K562 (cell line): ENCODE results near the gene CDC42EP2. TPM values are rescaled to one million over a fixed set of nuclear protein-coding genes. Genes with fewer than 3 reads are reported as not detected.

Experiments used
- ARID3A ChIP-seq: IDR thresholded peaks from 2 replicates; pipeline ENCODE4 v1.6.1; 2012; ENCODE audit warnings: low read depth, low read length, improper control_type of control experiment, borderline replicate concordance
- CHAMP1 ChIP-seq: fragments of 450-650 bp; IDR thresholded peaks from 2 replicates; pipeline ENCODE4 v1.6.1; 2016; ENCODE audit warnings: mild to moderate bottlenecking
- CTBP1 ChIP-seq: fragments of 450-650 bp; IDR thresholded peaks from 2 replicates; pipeline ENCODE4 v1.6.1; 2016; ENCODE audit warnings: borderline replicate concordance
- ETV1 ChIP-seq: fragments of 450-650 bp; conservative IDR thresholded peaks from 2 replicates; pipeline ENCODE4 v1.6.1; 2016; ENCODE audit warnings: missing genetic modification characterization, control low read depth, low read depth, missing compliant biosample characterization
- JUN ChIP-seq, 2 experiments: sonication (generic) in 1 of 2; formaldehyde crosslinking in 1 of 2; IDR thresholded peaks; 2 replicates each; pipeline versions ENCODE4 v1.6.1 to v1.8.0; 2012 to 2022; ENCODE audit warnings: borderline replicate concordance in 2 of 2, mild to moderate bottlenecking in 2 of 2, improper control_type of control experiment in 1 of 2, low read depth in 1 of 2, low read length in 1 of 2, missing genetic modification reagents in 1 of 2
- KDM5B ChIP-seq: fragments of 200-600 bp; sonication (generic); IDR thresholded peaks from 2 replicates; pipeline ENCODE4 v1.6.1; 2012; ENCODE audit warnings: low read depth, mild to moderate bottlenecking, moderate library complexity, low read length, control low read depth, inconsistent platforms; ENCODE audit not compliant: insufficient replicate concordance
- RBBP5 ChIP-seq: fragments of 200-600 bp; sonication (generic); IDR thresholded peaks from 2 replicates; pipeline ENCODE4 v1.6.1; 2012; ENCODE audit warnings: borderline replicate concordance, mild to moderate bottlenecking, low read length, control low read depth, inconsistent platforms; ENCODE audit not compliant: insufficient read depth, poor library complexity, severe bottlenecking
- RBM14 ChIP-seq: fragments of 200-400 bp; formaldehyde crosslinking; IDR thresholded peaks from 2 replicates; pipeline ENCODE4 v1.6.1; 2018; ENCODE audit warnings: low read depth, mild to moderate bottlenecking, low read length, moderate library complexity, borderline replicate concordance; ENCODE audit not compliant: insufficient read depth
- SMAD4 ChIP-seq: fragments of 250-450 bp; sonication (Bioruptor Pico); conservative IDR thresholded peaks from 2 replicates; pipeline ENCODE4 v1.8.0; 2021; ENCODE audit warnings: inconsistent platforms, mild to moderate bottlenecking, moderate library complexity
- ZFX ChIP-seq: sonication (generic); formaldehyde crosslinking; IDR thresholded peaks from 2 replicates; pipeline ENCODE4 v1.8.0; 2022; ENCODE audit warnings: mild to moderate bottlenecking, missing genetic modification reagents, moderate library complexity
- ZNF511 ChIP-seq: sonication (generic); formaldehyde crosslinking; IDR thresholded peaks from 2 replicates; pipeline ENCODE4 v1.8.0; 2022; ENCODE audit warnings: mild to moderate bottlenecking, missing genetic modification reagents
- polyA plus RNA-seq, 8 experiments: library from polyadenylated mRNA; depleted of rRNA in 4 of 8; stranded (reverse) in 5 of 8; unstranded in 3 of 8; fragments of >200 nt; fragmentation: Nextera tagmentation in 2 of 8; fragmentation: Illumina TruSeq in 1 of 8; extraction: Ambion mirVana in 2 of 8; extraction: Trizol in 1 of 8; gene quantifications; 2 replicates each; pipeline versions ENCODE4 v1.2.1 to v1.2.3, GENCODE V29; 2011 to 2014; ENCODE audit warnings: inconsistent platforms in 1 of 8, missing spikeins in 1 of 8
- total RNA-seq, 7 experiments: library from RNA; depleted of rRNA in 6 of 7; stranded (reverse); fragments of >200 nt in 6 of 7; fragmentation: Illumina TruSeq in 2 of 7; extraction: Trizol in 2 of 7; gene quantifications; 2 replicates each; pipeline versions ENCODE4 v1.2.1 to v1.2.3, GENCODE V29; 2011 to 2021; ENCODE audit warnings: low replicate concordance in 1 of 7
- TF ChIP-seq, protein P1 (sequence below): sonication (generic); formaldehyde crosslinking; IDR thresholded peaks from 2 replicates; pipeline ENCODE4 v1.9.0; 2022; ENCODE audit warnings: mild to moderate bottlenecking, missing genetic modification reagents
- TF ChIP-seq, protein P2 (sequence below): sonication (generic); formaldehyde crosslinking; IDR thresholded peaks from 2 replicates; pipeline ENCODE4 v1.9.0; 2022; ENCODE audit warnings: mild to moderate bottlenecking, missing genetic modification reagents

The CDC42EP2 gene
- total and polyA plus RNA-seq, 9 of the 15 experiments (the other 6 are each of a cell fraction or from before 2014, with no cell fraction given) = 0.27 to 3.5 (median 0.83) TPM; not detected in 1

DNA sequence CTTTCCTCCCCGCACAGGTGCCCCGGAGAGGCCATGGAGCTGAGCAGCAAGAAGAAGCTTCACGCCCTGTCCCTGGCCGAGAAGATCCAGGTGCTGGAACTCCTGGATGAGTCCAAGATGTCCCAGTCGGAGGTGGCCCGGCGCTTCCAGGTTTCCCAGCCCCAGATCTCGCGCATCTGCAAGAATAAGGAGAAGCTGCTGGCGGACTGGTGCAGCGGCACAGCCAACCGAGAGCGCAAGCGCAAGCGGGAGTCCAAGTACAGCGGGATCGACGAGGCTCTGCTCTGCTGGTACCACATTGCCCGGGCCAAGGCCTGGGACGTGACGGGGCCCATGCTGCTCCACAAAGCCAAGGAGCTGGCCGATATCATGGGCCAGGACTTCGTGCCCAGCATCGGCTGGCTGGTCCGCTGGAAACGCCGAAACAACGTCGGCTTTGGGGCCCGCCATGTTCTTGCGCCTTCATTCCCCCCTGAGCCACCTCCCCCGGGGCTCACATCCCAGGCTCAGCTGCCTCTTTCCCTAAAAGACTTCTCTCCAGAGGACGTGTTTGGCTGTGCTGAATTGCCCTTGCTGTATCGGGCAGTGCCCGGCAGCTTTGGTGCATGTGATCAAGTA is 41.2 kb downstream of the CDC42EP2 start (continued):
- no peak for TF ChIP-seq CHAMP1
- no peak for TF ChIP-seq JUN (IDR thresholded peaks at IDR 0.05; ENCODE audit: borderline replicate concordance, low read depth, low read length)
- TF ChIP-seq JUN (CRISPR knock-in tag; IDR thresholded peaks at IDR 0.05; ENCODE audit: borderline replicate concordance) = no peak
- 0 out of 2 replicates have a peak, but pooled peaks have one; percentile 37 for TF ChIP-seq RBM14
- TF ChIP-seq ARID3A = no peak
- 0 out of 2 replicates have a peak, but pooled peaks have one; percentile 51 for TF ChIP-seq ZNF511 (CRISPR knock-in tag)
- peak; percentile 4 for TF ChIP-seq KDM5B
- TF ChIP-seq, protein P1, sequence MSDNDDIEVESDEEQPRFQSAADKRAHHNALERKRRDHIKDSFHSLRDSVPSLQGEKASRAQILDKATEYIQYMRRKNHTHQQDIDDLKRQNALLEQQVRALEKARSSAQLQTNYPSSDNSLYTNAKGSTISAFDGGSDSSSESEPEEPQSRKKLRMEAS (CRISPR knock-in tag) = peak; percentile 26; the same call in 1 of the 2 replicates
- TF ChIP-seq RBBP5 = peak; percentile 1
- peak; percentile 31; the same call in 1 of the 2 replicates for TF ChIP-seq CTBP1
- TF ChIP-seq ETV1 (tag) = no peak
- TF ChIP-seq ZFX (CRISPR knock-in tag) = 0 out of 2 replicates have a peak, but pooled peaks have one; percentile 5
- TF ChIP-seq, protein P2, sequence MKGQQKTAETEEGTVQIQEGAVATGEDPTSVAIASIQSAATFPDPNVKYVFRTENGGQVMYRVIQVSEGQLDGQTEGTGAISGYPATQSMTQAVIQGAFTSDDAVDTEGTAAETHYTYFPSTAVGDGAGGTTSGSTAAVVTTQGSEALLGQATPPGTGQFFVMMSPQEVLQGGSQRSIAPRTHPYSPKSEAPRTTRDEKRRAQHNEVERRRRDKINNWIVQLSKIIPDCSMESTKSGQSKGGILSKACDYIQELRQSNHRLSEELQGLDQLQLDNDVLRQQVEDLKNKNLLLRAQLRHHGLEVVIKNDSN (CRISPR knock-in tag) = 0 out of 2 replicates have a peak, but pooled peaks have one; percentile 21
- peak; percentile 45; the same call in 1 of the 2 replicates for TF ChIP-seq SMAD4 (CRISPR knock-in tag)
- TF ChIP-seq, all 486 proteins: peak for 17
